ENCODE measurements around the gene AUTS2. TPM values are rescaled to one million over a fixed set of nuclear protein-coding genes. Genes with fewer than 3 reads are reported as not detected.

AUTS2 gene
- total RNA-seq, 1 donor from 2014 or later = 56.0 TPM

DNA sequence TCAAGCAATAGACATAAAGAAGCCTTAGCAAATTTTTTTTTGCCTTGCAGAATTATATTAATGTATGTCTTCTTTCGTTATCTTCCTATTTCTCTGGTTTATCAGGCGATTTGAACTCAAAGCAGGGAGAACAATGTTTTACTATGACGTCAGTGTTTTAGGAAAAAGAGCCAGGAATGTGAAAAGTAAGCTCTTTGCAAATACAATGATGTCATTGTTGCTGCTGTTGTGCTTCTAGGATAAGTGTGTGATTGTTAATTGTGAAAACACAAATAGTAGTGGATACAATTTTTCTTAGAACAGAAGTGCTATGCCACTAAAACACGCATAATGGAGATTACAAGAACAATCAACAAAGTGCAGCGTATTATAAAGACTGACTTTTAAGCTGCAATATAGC is 9.5 kb upstream of the AUTS2 start:
- no peak overlapping the region for H3K27ac ChIP-seq
- TF ChIP-seq, protein P1, sequence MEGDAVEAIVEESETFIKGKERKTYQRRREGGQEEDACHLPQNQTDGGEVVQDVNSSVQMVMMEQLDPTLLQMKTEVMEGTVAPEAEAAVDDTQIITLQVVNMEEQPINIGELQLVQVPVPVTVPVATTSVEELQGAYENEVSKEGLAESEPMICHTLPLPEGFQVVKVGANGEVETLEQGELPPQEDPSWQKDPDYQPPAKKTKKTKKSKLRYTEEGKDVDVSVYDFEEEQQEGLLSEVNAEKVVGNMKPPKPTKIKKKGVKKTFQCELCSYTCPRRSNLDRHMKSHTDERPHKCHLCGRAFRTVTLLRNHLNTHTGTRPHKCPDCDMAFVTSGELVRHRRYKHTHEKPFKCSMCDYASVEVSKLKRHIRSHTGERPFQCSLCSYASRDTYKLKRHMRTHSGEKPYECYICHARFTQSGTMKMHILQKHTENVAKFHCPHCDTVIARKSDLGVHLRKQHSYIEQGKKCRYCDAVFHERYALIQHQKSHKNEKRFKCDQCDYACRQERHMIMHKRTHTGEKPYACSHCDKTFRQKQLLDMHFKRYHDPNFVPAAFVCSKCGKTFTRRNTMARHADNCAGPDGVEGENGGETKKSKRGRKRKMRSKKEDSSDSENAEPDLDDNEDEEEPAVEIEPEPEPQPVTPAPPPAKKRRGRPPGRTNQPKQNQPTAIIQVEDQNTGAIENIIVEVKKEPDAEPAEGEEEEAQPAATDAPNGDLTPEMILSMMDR (IDR thresholded peaks at IDR 0.05) = no peak
- no peaks in the 10 kb centered on the region for H3K36me3 ChIP-seq
- DNase-seq (no peak), ATAC-seq (no peak)
- no peaks in the 10 kb centered on the region for H3K4me1 ChIP-seq
- intact Hi-C loops (cut with DNase I) = no loop called here
- H3K27me3 ChIP-seq = no peaks in the 10 kb centered on the region
- no peak overlapping the region for H3K4me3 ChIP-seq
- H3K9me3 ChIP-seq = no peaks in the 10 kb centered on the region

DNA sequence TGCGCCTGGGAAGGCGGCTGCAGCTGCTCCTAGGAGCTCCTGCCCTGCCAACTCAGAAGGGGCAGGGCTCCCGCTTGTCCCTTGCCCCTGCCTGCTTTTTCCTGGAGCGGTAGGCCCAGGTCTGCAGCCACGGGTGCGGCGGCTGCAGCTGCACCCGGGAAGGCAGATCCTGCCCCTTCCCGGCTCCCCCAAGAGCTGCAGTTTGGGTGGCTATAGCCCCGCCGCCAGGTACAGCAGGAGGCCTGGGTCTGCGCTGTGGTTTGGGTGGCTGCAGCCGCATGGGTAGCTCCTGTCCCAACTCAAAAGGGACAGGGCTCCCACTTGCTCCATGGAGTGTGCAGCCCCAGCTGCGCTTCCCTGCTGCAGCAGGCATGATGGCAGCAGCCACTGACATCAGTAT is 6.5 kb upstream of the AUTS2 start:
- Histone ChIP-seq H3K9me3 (no peaks in the 10 kb centered on the region), H3K36me3 (no peaks in the 10 kb centered on the region), H3K4me3 (no peak overlapping the region), H3K27ac (no peak overlapping the region), H3K4me1 (no peaks in the 10 kb centered on the region), H3K27me3 (no peaks in the 10 kb centered on the region)
- DNase-seq (no peak), ATAC-seq (no peak)
- TF ChIP-seq, protein P1 (IDR thresholded peaks at IDR 0.05) = no peak
- intact Hi-C loops (cut with DNase I) = no loop called here

DNA sequence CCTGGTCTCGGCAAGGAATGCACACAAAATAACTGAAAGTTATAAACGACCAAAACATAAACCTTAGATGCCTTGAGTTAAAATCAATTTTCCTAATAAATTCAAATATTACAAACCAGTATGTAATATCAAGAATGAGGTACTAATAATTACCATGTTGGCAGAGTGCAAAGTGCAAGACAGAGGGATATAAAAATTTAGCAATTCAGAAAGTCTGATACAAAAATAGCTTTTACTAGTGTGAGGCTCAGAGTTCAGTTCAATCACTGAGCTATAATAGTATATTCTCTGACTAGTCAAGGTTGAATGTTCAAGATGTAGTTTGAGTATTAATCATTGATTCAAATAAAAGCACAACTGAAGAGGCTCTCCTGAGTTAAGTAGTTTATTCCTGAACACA is 4.8 kb upstream of the AUTS2 start:
- H3K27ac ChIP-seq = no peak overlapping the region
- DNase-seq = no peak
- no peaks in the 10 kb centered on the region for H3K9me3 ChIP-seq
- intact Hi-C loops (cut with DNase I) = no loop called here
- TF ChIP-seq, protein P1 (IDR thresholded peaks at IDR 0.05) = no peak
- no peak for ATAC-seq
- H3K4me1 ChIP-seq = no peaks in the 10 kb centered on the region
- no peaks in the 10 kb centered on the region for H3K27me3 ChIP-seq
- no peaks in the 10 kb centered on the region for H3K36me3 ChIP-seq
- no peak overlapping the region for H3K4me3 ChIP-seq

DNA sequence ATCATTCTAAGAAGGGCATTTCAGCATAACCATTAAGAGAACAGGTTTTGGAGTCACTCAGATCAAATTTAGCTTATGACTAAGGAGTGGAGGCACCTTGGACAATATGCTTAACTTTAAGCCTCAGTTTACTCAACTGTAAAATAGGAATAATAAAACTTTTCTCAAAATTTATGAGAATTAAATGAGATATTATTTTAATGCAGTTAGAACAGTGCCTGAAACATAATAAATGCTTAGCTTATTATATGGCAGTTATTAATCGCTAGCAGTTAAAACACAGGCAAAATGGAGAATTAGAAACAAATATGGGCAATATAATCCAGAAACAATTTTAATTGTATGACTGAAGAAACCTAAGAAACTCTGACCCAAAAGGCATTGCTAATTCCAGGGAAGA is 2.9 kb upstream of the AUTS2 start:
- ATAC-seq = no peak
- Histone ChIP-seq H3K36me3 (no peaks in the 10 kb centered on the region), H3K4me1 (no peaks in the 10 kb centered on the region), H3K27ac (no peak overlapping the region), H3K27me3 (no peaks in the 10 kb centered on the region), H3K4me3 (no peak overlapping the region), H3K9me3 (no peaks in the 10 kb centered on the region)
- TF ChIP-seq, protein P1 (IDR thresholded peaks at IDR 0.05) = no peak
- intact Hi-C loops (cut with DNase I) = no loop called here
- DNase-seq = no peak

DNA sequence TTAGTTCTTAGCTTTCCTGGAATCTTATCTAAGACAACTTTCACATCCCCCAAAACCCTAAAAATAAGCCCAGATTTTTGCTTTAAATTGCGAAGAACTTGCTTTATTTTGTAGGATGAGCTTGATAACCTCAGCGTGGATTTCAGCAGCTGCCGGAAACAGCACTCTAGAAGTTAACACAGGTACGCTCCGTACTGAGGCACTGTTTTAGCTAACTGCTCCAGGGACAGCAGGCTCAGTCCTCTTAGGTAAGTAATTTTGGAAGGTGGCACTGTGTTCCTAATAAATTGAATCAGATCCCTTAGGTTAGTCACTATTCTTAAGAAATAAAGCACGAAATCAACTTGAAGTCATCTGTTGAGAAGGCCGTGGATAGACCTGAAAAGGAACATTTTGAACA is 2.2 kb upstream of the AUTS2 start:
- no peak overlapping the region for H3K4me3 ChIP-seq

More for the DNA sequence above, 2.2 kb upstream of the AUTS2 start:
- intact Hi-C loops (cut with DNase I) = no loop called here
- DNase-seq (no peak), ATAC-seq (no peak)
- H3K36me3 ChIP-seq = no peaks in the 10 kb centered on the region
- TF ChIP-seq, protein P1 (IDR thresholded peaks at IDR 0.05) = no peak
- H3K4me1 ChIP-seq = peaks cover 6% of the 10 kb centered on the region
- H3K9me3 ChIP-seq = no peaks in the 10 kb centered on the region
- H3K27me3 ChIP-seq = no peaks in the 10 kb centered on the region
- no peak overlapping the region for H3K27ac ChIP-seq
